ENCODE results near the gene TJP3. TPM values are rescaled to one million over a fixed set of nuclear protein-coding genes. Genes with fewer than 3 reads are reported as not detected.

TJP3 gene
- total RNA-seq, 1 donor from 2014 or later, result not detected

DNA sequence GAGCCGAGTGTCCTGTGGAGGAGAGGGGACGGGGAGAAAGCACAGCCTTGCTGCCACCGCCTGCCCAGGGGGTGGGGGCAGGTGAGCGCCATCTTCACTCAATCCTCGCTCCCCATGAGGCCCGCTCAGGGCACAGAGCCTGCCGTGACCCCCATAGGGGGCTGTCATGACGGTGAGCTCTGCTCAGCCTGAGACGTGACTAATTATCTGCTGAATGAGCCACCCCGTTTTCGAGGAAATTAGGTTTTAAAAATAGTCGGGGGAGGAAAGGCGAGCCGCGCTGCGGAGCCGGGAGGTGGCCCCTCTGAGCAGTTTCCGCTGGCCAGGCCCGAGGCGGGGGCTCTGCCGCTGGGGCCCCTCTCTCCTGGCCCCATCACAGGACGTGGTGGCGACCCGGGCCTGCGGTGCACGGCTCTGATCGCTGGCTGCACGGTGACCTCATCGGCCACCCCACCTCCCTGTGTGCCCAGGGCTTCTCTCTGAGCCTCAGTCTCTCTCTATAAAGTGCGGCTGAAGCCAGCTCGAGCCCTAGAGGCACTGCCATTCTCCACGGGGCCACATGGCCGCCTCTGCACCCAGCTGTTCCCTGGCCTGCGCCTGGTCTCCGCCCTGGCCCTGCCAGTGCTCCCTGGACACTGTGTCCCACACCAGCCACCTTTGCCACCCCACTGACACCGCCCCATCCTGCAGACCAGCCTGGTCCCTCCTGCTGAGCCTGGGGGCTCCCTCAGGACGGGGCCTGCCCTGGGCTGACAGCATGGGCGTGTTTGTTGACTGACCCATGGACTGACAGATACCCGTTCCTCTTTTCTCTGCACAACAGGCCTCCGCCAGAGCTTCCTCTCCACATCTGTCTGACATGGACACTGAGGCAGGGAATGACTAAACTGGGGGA lies 36.3 kb upstream of the TJP3 start:
- DNase-seq (ENCODE audit: low read depth in 2 of 2), result peak; percentile 66 to 80

DNA sequence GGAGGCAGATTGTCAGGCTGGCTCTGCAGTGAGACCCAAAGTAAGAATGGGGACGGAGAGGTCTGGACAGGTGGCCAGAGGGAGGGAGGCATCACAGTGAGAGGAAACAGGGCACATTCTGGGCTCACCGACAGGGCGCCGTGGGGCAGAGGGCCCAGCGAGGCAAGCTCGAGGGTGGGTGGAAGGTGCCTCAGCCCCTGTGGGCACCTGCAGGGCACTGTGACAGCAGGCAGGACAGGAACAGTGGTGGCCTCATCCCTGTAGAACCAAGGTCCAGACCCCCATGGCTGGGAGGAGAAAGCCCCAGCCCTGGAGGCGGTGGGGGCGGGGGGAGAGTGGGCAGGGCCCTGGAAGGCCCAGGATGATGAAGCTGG lies 35.6 kb upstream of the TJP3 start:
- DNase-seq (ENCODE audit: low read depth in 2 of 2), result no peak

DNA sequence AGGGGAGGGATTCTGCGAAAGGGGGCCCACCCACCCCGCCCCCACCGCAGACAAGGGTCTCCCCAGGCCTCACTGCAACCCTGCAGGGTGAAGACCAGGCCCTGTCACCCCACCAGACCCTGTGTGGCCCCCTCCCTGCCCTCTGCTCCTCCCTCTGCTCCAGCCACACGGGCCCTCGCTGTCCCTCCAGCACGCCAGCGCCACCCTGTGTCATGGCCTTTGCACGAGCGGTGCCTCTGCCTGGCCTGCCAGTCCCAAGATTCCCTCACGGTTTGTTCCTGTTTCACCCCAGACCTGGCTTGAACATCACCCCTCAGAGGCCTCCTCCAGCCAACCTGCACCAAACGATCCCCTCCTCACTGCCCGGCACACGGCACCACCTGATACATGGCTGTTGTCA lies 35.2 kb upstream of the TJP3 start:
- DNase-seq (ENCODE audit: low read depth in 2 of 2), result peak in 1 of 2 donors; percentile 27

DNA sequence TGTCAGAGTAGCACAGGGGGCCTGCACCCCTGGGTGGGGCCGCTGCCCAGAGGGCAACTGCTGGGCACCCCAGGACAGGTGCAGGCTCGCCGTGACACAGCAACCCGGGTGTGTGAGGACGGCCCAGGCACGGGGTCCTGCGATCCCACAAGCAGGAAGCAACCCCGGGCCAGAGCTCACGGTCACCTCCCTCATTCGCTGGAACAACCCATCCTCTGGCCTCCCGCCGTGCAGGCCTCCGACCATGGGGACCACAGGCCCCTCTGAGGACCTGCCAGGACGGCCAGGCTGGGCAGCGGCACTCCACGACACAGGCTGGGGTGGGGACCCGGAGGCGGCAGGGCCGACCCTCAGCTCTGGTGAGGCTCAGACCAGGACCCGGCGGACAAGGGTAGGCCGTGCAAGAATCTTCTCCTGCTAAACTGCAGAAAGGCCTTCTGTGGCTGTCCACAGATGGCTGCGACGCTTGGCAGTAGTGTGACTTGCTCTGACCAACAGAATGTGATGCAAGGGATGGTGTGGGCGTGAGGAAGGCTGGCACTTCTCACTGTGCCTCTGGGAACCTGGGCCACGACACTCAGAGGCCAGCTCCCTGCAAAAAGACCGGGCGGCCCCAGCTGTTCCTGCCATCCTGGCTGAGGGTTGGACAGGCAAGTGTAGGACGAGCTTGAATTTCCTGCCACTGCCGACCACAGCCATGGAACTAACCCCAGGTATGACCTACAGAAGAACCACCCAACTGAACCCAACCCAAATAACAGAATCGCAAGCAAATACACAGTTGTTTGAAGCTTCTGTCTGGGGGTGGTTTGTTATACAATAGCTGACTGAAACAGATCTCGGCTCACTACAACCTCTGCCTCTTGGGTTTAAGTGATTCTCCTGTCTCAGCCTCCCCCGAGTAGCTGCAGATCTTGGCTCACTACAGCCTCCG lies 34.4 kb upstream of the TJP3 start:
- DNase-seq (ENCODE audit: low read depth in 2 of 2), result no peak

DNA sequence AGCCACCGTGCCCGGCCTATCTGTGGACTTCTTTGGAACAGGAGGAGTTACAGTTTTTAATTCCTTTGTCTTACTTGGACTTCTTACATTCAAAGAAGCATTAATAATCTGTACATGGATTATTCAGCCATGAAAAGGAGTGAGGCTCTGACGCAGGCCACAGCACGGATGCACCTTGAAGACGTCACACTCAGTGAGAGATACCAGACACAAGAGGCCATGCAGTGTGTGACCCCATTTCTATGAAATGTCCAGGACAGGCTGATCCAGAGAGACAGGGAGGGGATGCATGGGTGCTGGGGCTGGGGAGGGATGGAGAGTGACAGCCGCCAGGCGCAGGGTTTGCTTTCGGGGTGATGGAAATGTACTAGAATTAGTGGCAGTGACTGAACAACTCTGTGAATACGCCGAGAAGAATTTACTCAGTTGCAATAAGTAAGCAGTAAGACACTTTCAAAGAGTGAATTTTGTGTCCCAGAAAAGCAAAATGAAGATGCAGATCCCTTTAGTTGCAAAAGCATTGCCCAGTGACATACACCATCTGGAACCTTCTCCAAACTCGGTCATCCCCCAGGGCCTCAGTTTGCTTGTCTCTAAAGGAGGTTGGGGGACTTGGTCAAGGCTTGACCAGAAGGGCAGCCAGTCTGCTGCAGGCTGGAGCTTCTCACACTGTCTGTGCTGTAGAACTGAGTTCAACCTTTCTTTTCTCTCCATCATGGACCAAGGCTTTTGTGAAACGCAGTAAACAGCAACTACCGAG lies 33.2 kb upstream of the TJP3 start:
- no peak for DNase-seq (ENCODE audit: low read depth in 2 of 2)

DNA sequence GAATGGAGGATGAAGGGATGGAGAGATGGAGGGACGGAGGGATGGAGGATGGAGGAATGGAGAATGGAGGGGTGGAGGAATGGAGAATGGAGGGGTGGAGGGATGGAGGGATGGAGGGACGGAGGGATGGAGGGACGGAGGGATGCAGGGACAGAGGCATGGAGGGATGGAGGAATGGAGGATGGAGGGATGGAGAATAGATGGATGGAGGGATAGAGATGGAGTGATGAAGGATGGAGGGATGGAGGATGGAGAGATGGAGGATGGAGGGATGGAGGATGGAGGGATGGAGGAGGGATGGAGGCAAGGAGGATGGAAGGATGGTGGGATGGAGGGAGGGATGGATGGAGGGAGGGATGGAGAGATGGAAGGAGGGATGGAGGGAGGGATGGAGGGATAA lies 30.0 kb upstream of the TJP3 start:
- no peak for DNase-seq (ENCODE audit: low read depth in 2 of 2)

DNA sequence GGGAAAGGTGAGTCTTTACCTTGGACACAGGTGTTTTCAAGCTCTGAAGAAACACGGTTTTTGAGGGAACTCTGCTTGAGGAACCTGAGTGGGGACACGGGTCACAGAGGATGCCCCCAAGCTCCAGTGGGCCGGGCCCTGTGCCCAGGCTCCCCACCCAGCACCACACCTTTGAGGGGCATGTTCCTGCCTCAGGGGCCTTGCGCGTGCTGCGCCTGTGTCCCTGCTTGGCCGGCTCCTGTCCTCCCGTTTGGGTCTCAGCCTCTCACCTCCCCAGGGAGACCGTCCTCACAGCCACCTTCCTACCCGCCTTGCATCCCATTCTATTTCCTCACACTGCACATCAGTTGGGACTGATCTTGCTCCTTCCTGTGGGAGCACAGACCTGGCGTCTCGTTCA lies 29.0 kb upstream of the TJP3 start:
- DNase-seq (ENCODE audit: low read depth in 2 of 2), result no peak

DNA sequence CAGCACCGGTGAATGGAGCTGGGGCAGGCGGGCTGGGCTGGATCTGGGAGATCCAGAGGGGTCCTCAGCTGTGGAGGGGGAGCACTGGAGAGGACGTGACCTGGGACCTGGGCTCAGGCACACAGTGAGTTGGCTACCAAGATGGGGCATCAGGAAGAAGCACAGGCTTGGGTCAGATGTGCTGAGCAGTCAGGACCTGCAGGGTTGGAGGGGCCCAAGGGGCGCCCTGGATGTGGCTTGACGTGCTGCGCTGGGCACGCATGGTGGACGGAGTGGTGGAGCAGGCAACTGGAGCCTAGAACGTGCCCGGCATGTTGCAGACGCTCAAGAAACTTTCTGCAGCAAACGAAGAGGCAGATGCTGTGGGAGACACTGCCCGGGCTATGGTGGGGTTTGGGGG lies 28.6 kb upstream of the TJP3 start:
- DNase-seq (ENCODE audit: low read depth in 2 of 2), result no peak

DNA sequence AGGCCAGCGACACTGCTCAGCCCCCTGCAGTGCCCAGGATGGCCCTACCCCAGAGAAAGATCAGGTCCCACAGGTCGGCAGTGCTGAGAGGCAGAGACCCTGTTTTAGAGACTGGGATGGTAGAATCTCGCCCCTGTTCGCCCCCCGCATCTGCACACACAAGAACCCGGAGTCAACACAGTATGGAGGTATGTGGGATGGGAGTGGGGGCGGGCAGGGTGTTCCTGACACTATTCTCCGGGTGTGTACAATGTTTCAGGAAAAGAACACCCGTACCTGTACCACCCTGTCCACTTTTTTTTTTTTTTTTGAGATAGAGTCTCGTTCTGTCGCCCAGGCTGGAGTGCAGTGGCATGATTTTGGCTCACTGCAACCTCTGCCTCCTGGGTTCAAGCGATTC lies 27.2 kb upstream of the TJP3 start:
- DNase-seq (ENCODE audit: low read depth in 2 of 2), result no peak

DNA sequence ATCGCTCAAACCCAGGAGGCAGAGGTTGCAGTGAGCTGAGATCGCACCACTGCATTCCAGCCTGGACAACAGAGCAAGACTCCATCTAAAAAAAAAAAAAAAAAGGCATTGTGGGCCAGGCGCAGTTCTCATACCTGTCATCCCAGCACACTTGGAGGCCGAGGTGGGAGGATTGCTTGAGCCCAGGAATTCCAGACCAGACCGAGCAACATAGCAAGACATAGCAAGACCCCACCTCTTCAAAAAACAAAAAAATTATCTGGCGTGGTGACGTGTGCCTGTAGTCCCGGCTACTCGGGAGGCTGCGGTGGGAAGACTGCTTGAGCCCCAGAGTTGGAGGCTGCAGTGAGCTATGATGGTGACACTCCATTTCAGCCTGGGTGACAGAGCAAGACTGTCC lies 25.9 kb upstream of the TJP3 start:
- DNase-seq (ENCODE audit: low read depth in 2 of 2), result no peak

DNA sequence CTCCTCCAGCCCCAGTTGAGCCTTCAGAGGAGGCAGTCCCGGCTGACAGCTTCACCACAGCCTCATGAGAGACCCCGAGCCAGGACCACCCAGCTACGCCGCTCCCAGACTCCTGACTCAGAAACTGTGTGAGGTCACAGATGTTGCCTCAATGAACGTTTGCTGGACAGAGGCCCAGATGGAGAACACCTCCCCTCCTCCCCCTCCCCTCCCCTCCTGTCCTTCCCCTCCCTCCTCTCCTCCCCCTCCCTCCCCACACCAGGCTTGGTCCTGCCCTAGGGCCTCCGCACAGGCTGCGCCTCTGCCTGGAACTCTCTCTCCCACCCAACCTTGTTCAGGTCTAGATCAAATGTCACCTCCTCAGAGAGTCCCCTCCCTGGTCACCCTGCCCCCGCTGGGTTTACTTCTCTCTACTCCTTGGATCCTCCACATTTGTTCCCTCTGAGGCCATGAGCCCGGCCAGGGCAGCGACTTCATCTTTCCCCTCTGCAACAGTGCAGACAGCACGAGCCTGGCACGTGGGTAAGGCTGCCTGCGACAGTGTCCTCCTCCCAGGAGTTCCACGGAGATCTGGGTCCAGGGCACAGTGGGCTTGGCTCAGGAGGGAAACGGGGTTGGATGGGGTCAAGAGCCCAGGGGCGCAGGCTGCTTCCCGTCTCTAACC lies 25.3 kb upstream of the TJP3 start:
- DNase-seq (ENCODE audit: low read depth in 2 of 2), result peak; percentile 80 to 89

DNA sequence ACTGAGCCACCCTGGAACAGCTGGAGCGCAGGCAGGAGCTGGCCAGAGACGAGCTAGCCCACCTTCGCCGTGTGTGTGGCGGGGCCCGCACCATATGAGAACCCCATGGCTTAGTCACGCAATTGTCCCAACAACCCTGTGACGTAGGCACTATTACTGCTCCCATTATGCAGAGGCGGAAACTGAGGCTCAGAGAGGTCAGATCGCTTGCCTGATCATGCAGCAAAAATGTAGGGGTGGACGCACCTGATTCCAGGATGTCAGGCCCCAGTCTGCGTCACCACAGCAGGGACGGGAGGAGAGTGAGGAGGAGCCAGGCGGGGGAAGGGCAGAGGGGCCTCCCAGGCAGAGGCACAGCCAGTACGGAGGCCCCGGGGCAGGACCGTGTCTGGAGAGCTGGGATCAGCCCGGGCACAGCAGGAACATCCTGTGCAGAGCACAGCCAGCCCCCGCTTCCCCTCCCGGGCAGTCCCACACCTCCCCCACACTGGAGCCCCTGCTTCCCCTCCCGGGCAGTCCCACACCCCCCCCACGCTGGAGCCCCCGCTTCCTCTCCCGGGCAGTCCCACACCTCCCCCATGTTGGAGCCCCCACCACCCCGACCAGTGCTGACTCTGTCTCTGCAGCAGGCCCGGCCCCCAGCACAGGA lies 24.7 kb upstream of the TJP3 start:
- DNase-seq (ENCODE audit: low read depth in 2 of 2), result peak; percentile 97 to 100

DNA sequence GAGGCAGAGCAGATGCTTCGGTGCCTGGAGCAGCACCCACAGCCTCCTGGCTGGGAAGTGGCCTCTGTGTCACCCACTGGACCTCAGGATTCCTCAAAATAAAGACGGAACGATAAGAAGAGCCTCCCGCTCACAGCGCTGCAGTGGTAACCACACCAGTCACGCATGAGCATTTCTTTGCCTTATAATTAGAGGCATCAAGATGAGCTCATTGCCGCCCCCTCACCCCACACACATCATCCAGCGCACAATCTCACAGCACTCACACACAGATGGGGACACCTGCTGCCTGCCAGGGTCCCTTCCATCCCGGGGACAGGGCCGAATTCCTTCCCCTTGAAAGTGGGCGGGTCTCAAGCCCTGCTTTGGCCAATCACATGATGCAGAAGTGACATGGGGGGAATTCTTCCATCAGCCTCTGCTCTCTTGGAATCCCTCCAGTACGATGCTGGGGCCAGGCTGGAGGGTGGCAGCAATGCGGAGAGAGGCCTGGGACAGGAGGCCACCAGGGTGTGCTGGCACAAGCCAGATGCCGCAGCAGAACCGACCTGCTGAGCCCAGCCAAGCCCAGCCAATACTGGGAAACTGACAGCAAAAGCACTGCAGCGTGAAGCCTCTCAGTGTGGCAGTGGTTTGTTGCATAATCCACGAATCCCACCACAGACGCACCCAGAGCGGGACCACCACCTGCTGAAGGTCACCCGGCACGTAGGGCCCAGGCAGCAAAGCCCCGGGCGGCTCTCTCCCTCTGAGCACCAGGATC lies 23.9 kb upstream of the TJP3 start:
- peak in 1 of 2 donors; percentile 76 for DNase-seq (ENCODE audit: low read depth in 2 of 2)

DNA sequence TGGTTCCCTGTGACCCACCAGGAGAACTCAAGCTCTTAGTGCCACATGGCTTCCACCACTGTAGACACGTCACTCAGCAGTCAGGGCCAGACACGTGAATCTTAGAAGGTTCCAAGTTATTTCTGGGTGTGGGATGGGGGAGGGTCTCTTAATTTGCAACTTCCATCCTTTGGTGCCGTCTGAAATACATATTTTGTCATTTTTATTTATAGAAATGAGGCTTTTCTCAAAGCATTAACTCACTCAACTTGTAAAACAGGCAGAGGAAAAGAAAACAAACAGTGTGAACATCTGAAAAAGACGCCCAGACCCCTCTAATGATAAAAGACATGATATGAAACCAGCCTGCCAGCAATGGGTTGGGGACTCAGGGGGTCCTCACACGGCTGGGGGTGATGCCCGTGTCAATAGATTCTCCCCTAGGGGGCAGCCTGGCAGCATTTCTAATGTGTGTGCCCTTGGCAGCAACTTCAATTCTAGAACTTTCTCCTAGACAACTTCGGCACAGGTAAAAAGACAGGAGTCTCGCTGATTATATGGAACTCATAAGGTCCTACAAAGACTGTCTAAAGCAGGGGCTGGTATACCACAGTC lies 23.3 kb upstream of the TJP3 start:
- no peak for DNase-seq (ENCODE audit: low read depth in 2 of 2)

DNA sequence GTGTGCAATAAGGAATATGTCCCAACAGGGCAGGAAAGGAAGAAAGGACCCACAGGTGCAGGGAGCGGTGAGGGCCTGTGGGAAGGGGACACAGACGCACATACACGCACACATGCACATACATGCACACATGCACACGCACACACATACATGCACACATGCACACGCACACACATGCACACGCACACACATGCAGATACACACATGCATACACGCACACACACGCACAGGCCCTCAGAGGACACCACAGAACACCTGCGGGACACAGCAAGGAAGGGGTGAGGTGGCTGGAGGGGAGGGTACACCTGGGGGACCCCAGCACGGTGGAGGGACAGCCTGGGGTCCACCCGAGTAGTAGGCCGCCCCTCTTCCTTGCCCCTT lies 20.8 kb upstream of the TJP3 start:
- DNase-seq (ENCODE audit: low read depth in 2 of 2), result no peak

DNA sequence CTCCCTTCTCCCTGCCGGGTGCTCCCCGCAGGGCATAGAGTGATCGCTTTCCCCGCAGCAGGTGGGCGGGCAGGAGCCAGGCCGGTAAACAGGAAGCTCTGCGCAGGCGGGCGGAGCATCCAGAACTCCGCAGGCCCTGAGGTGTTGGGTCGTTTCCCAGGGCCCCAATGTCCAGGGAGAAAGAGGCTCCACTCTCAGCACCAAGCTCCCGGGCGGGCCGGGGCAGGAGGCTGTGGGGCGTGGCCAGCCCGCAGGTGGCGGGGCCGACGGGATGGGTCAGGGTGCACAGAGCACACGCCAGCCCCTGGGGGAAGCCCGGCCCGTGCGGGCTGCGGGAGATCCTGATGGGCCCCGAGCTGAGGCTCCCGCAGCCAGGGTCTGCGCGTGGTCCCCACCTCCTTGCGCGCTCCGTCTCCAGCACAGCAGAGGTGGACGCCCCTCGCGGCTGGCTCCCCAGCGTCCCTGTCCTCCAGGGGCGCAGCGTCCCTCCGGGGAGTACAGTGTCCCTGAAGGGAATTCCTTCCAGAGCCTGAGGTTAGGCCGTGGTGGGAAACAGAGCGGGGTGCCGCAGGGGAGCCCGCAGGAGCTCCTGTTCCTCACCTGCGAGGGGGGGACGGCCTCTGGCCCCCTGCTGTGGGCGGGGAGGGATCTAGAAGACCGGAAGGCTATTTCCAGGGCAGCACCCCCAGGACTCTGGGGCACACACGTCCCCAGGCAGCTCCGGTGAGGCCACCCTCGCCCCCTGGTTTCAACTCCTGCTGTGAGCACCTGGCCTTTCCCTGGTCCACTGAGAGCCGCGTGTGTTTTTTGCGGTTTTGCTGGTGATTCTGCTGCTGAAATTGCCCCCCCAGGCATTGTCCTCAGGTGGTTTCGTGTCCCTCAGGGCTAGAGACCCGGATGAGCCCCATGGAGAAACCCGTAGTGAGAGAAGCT lies 20.1 kb upstream of the TJP3 start:
- DNase-seq (ENCODE audit: low read depth in 2 of 2), result peak in 1 of 2 donors; percentile 62

DNA sequence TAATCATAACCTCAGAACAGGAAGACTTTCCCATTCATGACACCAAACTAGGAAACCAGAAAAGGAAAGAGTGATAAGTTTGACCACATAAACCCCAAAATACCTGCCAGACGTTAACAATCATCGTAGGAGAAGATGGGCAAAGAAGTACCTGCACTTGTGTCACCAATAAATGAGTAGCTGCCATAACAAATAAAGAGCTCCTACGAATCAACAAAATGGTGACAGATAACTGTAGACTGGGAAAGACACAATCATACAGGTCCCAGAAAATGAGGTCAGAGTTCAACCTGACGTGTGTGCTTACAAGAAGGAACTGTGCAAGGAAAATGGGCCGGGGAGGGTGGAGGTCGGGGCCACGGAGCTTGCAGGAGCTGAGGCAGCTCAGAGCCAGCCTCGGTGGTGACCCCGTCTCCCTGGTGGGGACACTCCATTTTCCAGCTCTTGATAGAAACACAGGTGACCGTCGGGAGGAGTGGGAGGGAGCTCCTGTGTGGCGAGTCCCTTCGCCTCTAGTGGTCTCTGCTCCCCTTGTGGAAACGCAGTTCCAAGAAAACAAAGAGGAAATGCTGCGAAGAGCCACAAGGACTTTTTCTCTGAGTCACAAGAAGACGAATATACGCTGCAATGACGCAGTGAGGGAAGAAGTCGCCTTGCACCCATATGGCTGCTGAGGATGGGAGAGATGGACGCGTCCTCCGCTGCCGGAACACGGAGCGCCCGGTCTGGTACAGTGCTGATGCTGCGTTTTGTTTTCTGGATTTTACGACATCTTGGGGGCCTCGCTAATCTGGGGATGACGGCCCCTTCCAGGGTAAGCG lies 17.4 kb upstream of the TJP3 start:
- no peak for DNase-seq (ENCODE audit: low read depth in 2 of 2)

DNA sequence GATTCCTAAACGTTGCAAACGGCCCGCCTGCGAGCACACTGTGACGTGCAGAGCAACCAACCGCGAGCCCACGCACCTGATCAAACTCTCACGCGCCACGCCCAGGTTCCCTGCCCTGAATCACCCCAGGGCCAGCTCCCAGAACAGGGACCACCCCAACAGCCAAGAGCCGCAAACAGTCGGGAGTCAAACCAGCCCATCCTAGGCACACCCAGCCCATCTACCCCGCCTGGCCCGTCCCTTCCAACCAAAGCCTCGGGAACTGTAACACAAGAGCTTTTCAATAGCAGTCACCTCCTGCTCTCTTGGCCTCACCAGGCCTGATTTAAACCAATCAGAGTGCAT lies 16.8 kb upstream of the TJP3 start:
- no peak for DNase-seq (ENCODE audit: low read depth in 2 of 2)

All from lung microvascular endothelial cell (primary cell).